Ovary (tissue), 9 donors: ENCODE results near the gene CYS1. TPM values are rescaled to one million over a fixed set of nuclear protein-coding genes. Genes with fewer than 3 reads are reported as not detected.

ENCODE experiments used
- DNase-seq, 5 donors: peaks; one replicate each; pipeline ENCODE4 v3.0.0-alpha.2; 2019 to 2020
- H3K27ac ChIP-seq, 2 donors: fragments of 200-600 bp; one replicate each; pipeline versions ENCODE4 v1.5.1 to v1.8.0; 2019 to 2022
- H3K27me3 ChIP-seq: fragments of 200-600 bp; one replicate; pipeline ENCODE4 v1.8.0; 2022
- H3K36me3 ChIP-seq: fragments of 200-600 bp; sonication (generic); one replicate; pipeline ENCODE4 v1.5.1; 2019
- H3K4me1 ChIP-seq: one replicate; pipeline ENCODE4 v1.8.1; 2013; ENCODE audit warnings: mild to moderate bottlenecking, moderate library complexity; ENCODE audit not compliant: insufficient read depth
- H3K4me3 ChIP-seq: fragments of 200-600 bp; sonication (generic); one replicate; pipeline ENCODE4 v1.5.1; 2017
- H3K9me3 ChIP-seq, 2 donors: fragments of 200-600 bp in 1 of 2; sonication (generic) in 1 of 2; one replicate each; pipeline versions ENCODE4 v1.5.1 to v1.8.1; 2013 to 2019; ENCODE audit warnings: mild to moderate bottlenecking in 1 of 2, moderate library complexity in 1 of 2
- EP300 ChIP-seq: sonication (generic); formaldehyde crosslinking; IDR thresholded peaks from one replicate; pipeline ENCODE4 v1.6.1; 2017; ENCODE audit warnings: antibody characterized with exemption
- POLR2A ChIP-seq: fragments of 450-650 bp; IDR thresholded peaks from one replicate; pipeline ENCODE4 v1.6.1; 2017; ENCODE audit warnings: antibody characterized with exemption, mild to moderate bottlenecking, moderate library complexity
- whole genome bisulfite sequencing, 3 donors: extraction: QIAGEN DNeasy Blood & Tissue Kit in 1 of 3; methylation state at CpG; one replicate each; pipeline versions ENCODE4 v1.1.5 to v1.1.7; 2013 to 2017; 5-methylcytosine and 5-hydroxymethylcytosine counted together
- intact Hi-C, 4 donors: fragments of 100-400 bp; cut with DNase I; formaldehyde crosslinking; loops; one replicate each; pipeline versions ENCODE4 v1.11.0 to v1.15.1; 2022 to 2023
- polyA plus RNA-seq, 2 donors: library from polyadenylated mRNA; stranded (reverse); fragments of 200-250 nt in 1 of 2; fragments of 350-450 nt in 1 of 2; fragmentation: Illumina TruSeq in 1 of 2; extraction: RNeasy Lipid Tissue Mini Kit (QIAGEN cat#74804) in 1 of 2; gene quantifications; one replicate each; pipeline ENCODE4 v1.2.3, GENCODE V29; 2013 to 2014
- total RNA-seq, 7 donors: library from RNA; depleted of rRNA in 2 of 7; stranded (reverse); fragments of >200 nt in 2 of 7; fragmentation: NEBNext Ultra II Directional in 3 of 7; extraction: Animal tissue kit (Norgen Biotek cat#: 25700) in 3 of 7; gene quantifications; one replicate each; pipeline versions ENCODE4 v1.1.0 to v1.2.4, GENCODE V29; 2016 to 2023
- TF ChIP-seq, protein P1 (sequence below), 3 donors: fragments of 450-650 bp in 2 of 3; fragments of 200-600 bp in 1 of 3; IDR thresholded peaks; one replicate each; pipeline versions ENCODE4 v1.5.1 to v1.8.0; 2016 to 2022; ENCODE audit warnings: antibody characterized with exemption in 3 of 3, mild to moderate bottlenecking in 1 of 3
- donor health status: DM: no; HTN: no; CAD: no; lungs with moderate emphysema.
- donor health status: DM: no; HTN: no; CAD: no.
- donor health status: Bipolar disorder and iron deficiency.
- donor health status: DM: yes; HTN: yes; CAD: no.
- donor health status: DM: no; HTN: no; CAD: no.
- donor health status: DM: yes; HTN: yes; CAD: no.

Gene CYS1
- total and polyA plus RNA-seq, 9 donors = 5.9 to 21.5 (median 12.0) TPM

DNA sequence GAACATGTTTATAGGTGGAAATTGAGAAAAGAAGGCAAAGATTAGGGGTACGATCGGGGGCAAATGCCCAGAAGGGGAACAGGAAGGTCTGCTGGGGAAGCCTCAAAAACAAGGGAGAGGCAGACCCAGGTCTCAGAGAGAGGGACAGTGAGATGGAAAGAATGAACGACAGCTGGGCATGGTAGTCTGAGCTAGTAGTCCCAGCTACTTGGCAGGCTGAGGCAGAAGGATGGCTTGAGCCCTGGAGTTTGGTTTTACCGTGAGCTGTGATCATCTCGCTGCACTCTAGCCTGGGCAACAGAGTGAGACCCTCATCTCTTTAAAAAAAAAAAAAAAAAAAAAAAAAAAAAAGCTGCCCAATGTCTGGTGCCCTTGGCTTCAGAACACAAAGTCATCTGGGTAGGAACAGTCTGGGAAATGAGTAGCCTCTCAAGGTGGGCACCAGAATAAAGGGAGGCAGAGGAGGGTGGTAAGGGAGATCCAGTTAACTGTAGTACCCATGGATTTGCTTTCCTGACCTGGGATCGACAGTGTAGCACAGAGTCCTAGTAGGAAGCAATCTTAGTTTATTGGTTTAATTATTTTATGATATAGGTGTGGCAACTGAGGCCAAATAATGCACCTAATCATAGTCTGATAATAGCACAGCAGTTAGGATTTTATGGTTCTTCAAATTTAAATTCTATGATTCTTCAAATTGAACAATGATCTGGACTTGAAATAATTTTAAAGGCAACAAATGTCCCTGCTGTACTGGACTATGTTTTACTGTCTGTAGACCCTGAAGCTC, 45.8 kb upstream of the CYS1 start:
- Histone ChIP-seq H3K4me3 (no peak overlapping the region), H3K27ac (no peak overlapping the region), H3K9me3 (no peaks in the 10 kb centered on the region), H3K36me3 (no peaks in the 10 kb centered on the region), H3K27me3 (no peaks in the 10 kb centered on the region), H3K4me1 (peaks cover 3% of the 10 kb centered on the region)
- intact Hi-C loops = loop anchor here in 3 of 4 donors (10.0 kb wide), 3 partner anchors 179 to 309 kb away; partner anchors contain the start of gene HPCAL1 (in 2 of the 3)
- WGBS, 3 donors = 76 to 92% (median 89%) methylated on average over 6 of the region's 6 CpGs
- TF ChIP-seq EP300 (no peak), POLR2A (no peak)
- TF ChIP-seq, protein P1, sequence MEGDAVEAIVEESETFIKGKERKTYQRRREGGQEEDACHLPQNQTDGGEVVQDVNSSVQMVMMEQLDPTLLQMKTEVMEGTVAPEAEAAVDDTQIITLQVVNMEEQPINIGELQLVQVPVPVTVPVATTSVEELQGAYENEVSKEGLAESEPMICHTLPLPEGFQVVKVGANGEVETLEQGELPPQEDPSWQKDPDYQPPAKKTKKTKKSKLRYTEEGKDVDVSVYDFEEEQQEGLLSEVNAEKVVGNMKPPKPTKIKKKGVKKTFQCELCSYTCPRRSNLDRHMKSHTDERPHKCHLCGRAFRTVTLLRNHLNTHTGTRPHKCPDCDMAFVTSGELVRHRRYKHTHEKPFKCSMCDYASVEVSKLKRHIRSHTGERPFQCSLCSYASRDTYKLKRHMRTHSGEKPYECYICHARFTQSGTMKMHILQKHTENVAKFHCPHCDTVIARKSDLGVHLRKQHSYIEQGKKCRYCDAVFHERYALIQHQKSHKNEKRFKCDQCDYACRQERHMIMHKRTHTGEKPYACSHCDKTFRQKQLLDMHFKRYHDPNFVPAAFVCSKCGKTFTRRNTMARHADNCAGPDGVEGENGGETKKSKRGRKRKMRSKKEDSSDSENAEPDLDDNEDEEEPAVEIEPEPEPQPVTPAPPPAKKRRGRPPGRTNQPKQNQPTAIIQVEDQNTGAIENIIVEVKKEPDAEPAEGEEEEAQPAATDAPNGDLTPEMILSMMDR (IDR thresholded peaks at IDR 0.05) = no peak
- no peak for DNase-seq

DNA sequence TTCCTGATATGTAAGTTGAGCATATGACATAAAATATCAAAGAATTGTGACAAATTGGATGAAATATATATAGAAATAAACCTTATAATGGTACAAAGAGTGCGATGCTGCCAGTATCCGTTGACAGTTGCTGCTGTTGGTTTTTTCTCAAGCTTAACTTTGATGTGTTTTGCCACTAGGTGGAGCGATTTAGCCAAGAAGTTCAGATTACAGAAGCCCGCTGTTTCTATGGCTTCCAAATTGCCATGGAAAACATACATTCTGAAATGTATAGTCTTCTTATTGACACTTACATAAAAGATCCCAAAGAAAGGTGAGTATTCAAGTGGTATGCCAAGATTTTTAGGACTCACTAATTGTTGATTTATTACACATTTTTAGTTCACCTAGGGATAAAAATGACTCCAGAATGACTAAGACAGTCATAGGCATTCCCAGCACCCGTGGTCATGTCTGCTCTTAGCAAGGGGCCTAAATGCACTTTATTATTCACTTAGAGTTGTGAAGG, 44.4 kb upstream of the CYS1 start:
- no peak for TF ChIP-seq EP300
- TF ChIP-seq, protein P1 (IDR thresholded peaks at IDR 0.05) = peak; percentile 38 to 65 (median 53)
- TF ChIP-seq POLR2A = no peak
- Histone ChIP-seq H3K9me3 (no peaks in the 10 kb centered on the region), H3K27ac (no peak overlapping the region), H3K4me1 (peaks cover 3% of the 10 kb centered on the region), H3K36me3 (no peaks in the 10 kb centered on the region), H3K27me3 (no peaks in the 10 kb centered on the region), H3K4me3 (no peak overlapping the region)
- 10 to 14% (median 12%) methylated on average over 5 of the region's 5 CpGs for WGBS, 3 donors
- DNase-seq = peak in 1 of 5 donors; percentile 34
- intact Hi-C loops = loop anchor here (5.0 to 10.0 kb wide), 6 partner anchors 178 to 313 kb away; partner anchors contain the start of gene HPCAL1 (in 3 of the 4)

DNA sequence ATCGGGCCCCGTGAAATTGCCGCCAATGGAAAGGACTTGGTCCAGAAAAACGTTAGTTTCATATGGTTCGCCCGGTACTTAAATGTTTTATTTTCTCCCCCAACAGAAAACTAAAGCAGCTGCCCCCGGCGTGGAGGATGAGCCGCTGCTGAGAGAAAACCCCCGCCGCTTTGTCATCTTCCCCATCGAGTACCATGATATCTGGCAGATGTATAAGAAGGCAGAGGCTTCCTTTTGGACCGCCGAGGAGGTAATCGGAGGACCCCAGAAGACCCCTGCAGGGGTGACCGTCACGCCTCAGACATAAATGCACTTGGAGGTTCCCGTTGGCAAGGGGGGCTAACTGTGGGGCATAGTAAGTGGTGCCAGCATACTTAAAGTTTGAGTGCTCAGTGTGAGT, 43.1 kb upstream of the CYS1 start:
- Histone ChIP-seq H3K27ac (no peak overlapping the region), H3K4me1 (peaks cover 3% of the 10 kb centered on the region), H3K9me3 (no peaks in the 10 kb centered on the region), H3K36me3 (no peaks in the 10 kb centered on the region), H3K4me3 (no peak overlapping the region), H3K27me3 (no peaks in the 10 kb centered on the region)
- intact Hi-C loops = loop anchor here (2.0 to 10.0 kb wide), 7 partner anchors 179 to 314 kb away; partner anchors contain the start of gene HPCAL1 (in 3 of the 4)
- DNase-seq = no peak
- TF ChIP-seq, protein P1 (IDR thresholded peaks at IDR 0.05) = no peak
- TF ChIP-seq POLR2A (no peak), EP300 (no peak)
- 3 to 5% (median 3%) methylated on average over 18 of the region's 18 CpGs for WGBS, 3 donors

DNA sequence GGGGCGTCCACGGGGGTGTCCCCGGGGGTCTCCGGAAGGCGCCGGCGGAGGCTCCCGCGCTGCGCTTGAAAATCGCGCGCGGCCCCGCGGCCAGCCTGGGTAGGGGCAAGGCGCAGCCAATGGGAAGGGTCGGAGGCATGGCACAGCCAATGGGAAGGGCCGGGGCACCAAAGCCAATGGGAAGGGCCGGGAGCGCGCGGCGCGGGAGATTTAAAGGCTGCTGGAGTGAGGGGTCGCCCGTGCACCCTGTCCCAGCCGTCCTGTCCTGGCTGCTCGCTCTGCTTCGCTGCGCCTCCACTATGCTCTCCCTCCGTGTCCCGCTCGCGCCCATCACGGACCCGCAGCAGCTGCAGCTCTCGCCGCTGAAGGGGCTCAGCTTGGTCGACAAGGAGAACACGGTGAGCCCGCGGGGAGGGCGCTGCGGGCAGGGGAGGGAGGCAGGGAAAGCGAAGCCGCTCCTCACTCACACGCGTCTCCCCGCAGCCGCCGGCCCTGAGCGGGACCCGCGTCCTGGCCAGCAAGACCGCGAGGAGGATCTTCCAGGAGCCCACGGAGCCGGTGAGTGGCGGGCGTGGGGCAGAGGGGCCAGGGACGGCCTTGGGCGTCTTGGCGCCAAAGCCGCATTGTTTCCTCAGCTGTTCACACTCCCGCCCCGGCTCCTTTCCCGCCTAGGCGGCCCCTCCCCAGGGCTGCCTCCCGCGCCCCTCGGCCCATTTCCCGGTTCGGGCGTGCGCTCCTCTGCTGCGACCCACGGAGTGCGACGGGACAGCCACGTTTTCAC, 42.5 kb upstream of the CYS1 start, which contains the start of gene RRM2:
RRM2 (plus strand) TSS at position 240 of the 781 bp plus-strand sequence; CDS start at position 300, 60 bp downstream.
- Histone ChIP-seq H3K27ac (no peak within 1 kb of the TSS), H3K4me1 (peaks cover 3% of the 10 kb centered on the region), H3K36me3 (no peaks in the 10 kb centered on the region), H3K9me3 (no peaks in the 10 kb centered on the region), H3K27me3 (no peaks in the 10 kb centered on the region), H3K4me3 (peak within 1 kb of the TSS; percentile 34)
- TF ChIP-seq POLR2A (no peak), EP300 (no peak)
- TF ChIP-seq, protein P1 (IDR thresholded peaks at IDR 0.05) = no peak
- DNase-seq = peak; percentile 90 to 94 (median 91)
- intact Hi-C loops = loop anchor here (2.0 to 10.0 kb wide), 7 partner anchors 180 to 315 kb away; partner anchors contain the start of gene HPCAL1 (in 3 of the 4)
- WGBS, 3 donors = 1% methylated on average over 71 to 81 of the region's 81 CpGs
